GM12892 (cell line): ENCODE measurements around the gene DAB2IP.

ENCODE experiments used
- POLR2A ChIP-seq: IDR thresholded peaks from 2 replicates; pipeline ENCODE4 v1.6.1; 2011; ENCODE audit warnings: low read depth, low read length, control low read depth
- POLR2AphosphoS5 ChIP-seq: IDR thresholded peaks from 2 replicates; pipeline ENCODE4 v1.6.1; 2011; ENCODE audit warnings: low read depth, low read length, control low read depth

DNA sequence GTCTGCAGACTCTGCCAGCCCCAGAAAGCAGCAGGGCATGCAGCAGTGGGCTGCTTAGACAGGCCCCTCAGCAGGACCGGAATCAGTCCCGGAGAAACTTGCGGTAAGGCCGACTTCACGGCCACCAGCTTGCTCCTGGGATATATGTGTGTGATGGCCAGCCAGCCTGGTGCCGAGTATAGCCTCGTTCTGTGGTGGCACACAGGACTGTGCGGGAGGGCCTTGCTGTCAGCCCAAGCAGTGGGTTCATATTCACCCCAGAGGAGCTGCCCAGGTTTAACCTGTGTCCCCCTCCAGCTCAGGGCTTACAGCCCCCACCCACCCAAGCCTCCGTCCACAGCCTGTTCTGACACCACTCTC, 112.9 kb downstream of the DAB2IP start:
- TF ChIP-seq POLR2AphosphoS5 = no peak
- no peak for TF ChIP-seq POLR2A
